ENCODE data around the gene HECTD4.

DNA sequence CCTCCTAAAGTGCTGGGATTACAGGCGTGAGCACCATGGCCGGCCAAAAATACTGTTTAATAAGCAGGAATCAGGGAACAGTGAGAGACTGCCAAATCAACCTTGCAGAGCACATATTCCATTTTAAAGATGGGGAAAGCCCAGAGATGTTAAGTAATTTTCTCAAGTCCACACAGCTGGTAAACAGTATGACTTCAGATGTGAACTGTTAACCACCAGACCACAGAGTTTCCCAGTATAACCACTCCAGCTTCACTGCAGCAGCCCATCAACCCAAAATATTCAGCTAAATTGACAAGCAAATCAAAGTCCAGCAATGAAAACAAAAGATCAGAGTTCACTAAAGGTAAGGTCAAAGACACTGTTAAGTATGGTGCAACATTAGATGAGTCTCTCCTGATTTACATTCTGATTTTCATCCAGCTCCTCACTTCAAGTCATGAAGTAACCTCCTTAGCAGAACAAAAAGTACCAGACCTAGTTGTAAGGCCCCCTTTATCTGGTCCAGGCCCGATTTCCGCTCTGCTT, 174.8 kb downstream of the HECTD4 start:
- TF ChIP-seq, protein P1, sequence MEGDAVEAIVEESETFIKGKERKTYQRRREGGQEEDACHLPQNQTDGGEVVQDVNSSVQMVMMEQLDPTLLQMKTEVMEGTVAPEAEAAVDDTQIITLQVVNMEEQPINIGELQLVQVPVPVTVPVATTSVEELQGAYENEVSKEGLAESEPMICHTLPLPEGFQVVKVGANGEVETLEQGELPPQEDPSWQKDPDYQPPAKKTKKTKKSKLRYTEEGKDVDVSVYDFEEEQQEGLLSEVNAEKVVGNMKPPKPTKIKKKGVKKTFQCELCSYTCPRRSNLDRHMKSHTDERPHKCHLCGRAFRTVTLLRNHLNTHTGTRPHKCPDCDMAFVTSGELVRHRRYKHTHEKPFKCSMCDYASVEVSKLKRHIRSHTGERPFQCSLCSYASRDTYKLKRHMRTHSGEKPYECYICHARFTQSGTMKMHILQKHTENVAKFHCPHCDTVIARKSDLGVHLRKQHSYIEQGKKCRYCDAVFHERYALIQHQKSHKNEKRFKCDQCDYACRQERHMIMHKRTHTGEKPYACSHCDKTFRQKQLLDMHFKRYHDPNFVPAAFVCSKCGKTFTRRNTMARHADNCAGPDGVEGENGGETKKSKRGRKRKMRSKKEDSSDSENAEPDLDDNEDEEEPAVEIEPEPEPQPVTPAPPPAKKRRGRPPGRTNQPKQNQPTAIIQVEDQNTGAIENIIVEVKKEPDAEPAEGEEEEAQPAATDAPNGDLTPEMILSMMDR (IDR thresholded peaks at IDR 0.05; ENCODE audit: low read depth, low read length, poor library complexity, severe bottlenecking), result no peak
- no peak for TF ChIP-seq EZH2phosphoT487 (IDR thresholded peaks at IDR 0.05; ENCODE audit: borderline replicate concordance, low read length)
